Keratinocyte (primary cell): ENCODE measurements around the gene SYP.

Experiments used
- EZH2 ChIP-seq: IDR thresholded peaks from one replicate; pipeline ENCODE4 v1.6.1; 2012; ENCODE audit warnings: inconsistent platforms, mild to moderate bottlenecking, low read length, moderate library complexity
- TF ChIP-seq, protein P1 (sequence below), 3 experiments: IDR thresholded peaks in 1 of 3; conservative IDR thresholded peaks in 1 of 3; optimal IDR thresholded peaks in 1 of 3; 2 replicates in 2 of 3; 3 replicates in 1 of 3; pipeline versions ENCODE3 to v1.5.1; 2011; ENCODE audit warnings: low read length in 3 of 3, mild to moderate bottlenecking in 3 of 3, moderate library complexity in 2 of 3, control low read depth in 1 of 3, inconsistent platforms in 1 of 3; ENCODE audit not compliant: insufficient read depth in 2 of 3; ENCODE audit errors: extremely low read depth in 1 of 3

DNA sequence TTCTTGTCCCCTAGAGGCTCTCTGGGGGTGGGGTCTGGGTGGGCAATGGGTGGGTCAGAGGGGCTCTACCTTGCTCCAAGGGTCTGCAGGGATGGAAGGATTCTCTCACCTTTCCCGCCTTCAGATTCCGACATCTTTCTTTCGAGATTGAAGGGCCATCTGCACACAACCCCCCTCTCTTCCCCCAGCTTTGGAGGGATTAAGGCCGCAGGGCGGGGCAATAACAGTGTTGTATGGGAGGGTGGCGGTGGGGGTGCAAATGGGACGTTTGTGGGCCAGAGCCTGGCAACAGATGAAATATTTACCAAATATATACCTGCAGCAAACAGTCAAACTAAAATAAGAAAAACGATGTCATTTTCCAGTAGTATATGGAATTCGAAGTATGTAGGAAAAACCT is 33.2 kb upstream of the SYP start, which contains the start of gene CACNA1F:
- TF ChIP-seq, protein P1, sequence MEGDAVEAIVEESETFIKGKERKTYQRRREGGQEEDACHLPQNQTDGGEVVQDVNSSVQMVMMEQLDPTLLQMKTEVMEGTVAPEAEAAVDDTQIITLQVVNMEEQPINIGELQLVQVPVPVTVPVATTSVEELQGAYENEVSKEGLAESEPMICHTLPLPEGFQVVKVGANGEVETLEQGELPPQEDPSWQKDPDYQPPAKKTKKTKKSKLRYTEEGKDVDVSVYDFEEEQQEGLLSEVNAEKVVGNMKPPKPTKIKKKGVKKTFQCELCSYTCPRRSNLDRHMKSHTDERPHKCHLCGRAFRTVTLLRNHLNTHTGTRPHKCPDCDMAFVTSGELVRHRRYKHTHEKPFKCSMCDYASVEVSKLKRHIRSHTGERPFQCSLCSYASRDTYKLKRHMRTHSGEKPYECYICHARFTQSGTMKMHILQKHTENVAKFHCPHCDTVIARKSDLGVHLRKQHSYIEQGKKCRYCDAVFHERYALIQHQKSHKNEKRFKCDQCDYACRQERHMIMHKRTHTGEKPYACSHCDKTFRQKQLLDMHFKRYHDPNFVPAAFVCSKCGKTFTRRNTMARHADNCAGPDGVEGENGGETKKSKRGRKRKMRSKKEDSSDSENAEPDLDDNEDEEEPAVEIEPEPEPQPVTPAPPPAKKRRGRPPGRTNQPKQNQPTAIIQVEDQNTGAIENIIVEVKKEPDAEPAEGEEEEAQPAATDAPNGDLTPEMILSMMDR (optimal IDR thresholded peaks at IDR 0.05 in 1 of 3, IDR thresholded peaks at IDR 0.05 in 1 of 3, conservative IDR thresholded peaks at IDR 0.05 in 1 of 3; ENCODE audit: extremely low read depth in 1 of 3, insufficient read depth in 2 of 3, low read length in 3 of 3), result no peak
- no peak for TF ChIP-seq EZH2
